ENCODE results near the gene RHOT1.

- TF ChIP-seq, protein P1, sequence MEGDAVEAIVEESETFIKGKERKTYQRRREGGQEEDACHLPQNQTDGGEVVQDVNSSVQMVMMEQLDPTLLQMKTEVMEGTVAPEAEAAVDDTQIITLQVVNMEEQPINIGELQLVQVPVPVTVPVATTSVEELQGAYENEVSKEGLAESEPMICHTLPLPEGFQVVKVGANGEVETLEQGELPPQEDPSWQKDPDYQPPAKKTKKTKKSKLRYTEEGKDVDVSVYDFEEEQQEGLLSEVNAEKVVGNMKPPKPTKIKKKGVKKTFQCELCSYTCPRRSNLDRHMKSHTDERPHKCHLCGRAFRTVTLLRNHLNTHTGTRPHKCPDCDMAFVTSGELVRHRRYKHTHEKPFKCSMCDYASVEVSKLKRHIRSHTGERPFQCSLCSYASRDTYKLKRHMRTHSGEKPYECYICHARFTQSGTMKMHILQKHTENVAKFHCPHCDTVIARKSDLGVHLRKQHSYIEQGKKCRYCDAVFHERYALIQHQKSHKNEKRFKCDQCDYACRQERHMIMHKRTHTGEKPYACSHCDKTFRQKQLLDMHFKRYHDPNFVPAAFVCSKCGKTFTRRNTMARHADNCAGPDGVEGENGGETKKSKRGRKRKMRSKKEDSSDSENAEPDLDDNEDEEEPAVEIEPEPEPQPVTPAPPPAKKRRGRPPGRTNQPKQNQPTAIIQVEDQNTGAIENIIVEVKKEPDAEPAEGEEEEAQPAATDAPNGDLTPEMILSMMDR (conservative IDR thresholded peaks at IDR 0.05; ENCODE audit: low read depth, low read length) = no peak
- no peak for TF ChIP-seq EZH2phosphoT487 (IDR thresholded peaks at IDR 0.05; ENCODE audit: borderline replicate concordance, low read length)
These were observed 15.6 kb upstream of the RHOT1 start for GRCh38 chr17:32126746-32127145.
